ENCODE measurements around the gene HEATR1.

DNA sequence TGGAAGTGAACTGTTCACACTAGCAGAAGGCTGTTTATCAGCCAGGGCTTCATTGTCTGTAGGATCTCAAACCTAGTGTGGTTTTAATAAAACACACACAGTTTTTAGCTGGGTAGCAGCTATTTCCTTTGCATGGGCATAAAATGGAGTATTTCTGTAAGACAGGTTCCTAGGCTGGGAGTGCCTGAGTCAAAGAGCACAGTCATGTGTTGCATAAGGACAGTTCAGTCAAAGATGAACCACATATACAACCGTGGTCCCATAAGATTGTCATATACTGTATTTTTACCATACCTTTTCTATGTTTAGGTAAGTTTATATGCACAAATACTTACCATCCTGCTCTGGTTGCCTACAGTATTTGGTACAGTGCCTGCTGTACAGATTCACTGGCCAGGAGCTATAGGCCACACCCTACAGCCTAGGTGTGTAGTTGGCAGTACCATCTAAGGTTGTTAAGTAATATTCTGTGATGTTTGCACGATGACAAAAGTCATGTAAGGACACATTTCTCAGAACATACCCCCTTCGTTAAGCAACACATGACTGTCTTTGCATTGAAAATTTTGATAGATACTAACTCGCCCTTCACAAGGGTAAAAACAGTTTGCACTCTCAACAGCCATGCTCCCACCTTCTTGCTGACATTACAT lies 63.4 kb downstream of the HEATR1 start:
- TF ChIP-seq, protein P1, sequence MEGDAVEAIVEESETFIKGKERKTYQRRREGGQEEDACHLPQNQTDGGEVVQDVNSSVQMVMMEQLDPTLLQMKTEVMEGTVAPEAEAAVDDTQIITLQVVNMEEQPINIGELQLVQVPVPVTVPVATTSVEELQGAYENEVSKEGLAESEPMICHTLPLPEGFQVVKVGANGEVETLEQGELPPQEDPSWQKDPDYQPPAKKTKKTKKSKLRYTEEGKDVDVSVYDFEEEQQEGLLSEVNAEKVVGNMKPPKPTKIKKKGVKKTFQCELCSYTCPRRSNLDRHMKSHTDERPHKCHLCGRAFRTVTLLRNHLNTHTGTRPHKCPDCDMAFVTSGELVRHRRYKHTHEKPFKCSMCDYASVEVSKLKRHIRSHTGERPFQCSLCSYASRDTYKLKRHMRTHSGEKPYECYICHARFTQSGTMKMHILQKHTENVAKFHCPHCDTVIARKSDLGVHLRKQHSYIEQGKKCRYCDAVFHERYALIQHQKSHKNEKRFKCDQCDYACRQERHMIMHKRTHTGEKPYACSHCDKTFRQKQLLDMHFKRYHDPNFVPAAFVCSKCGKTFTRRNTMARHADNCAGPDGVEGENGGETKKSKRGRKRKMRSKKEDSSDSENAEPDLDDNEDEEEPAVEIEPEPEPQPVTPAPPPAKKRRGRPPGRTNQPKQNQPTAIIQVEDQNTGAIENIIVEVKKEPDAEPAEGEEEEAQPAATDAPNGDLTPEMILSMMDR (IDR thresholded peaks at IDR 0.05 in 4 of 5, conservative IDR thresholded peaks at IDR 0.05 in 1 of 5), result no peak
- TF ChIP-seq POLR2A (IDR thresholded peaks at IDR 0.05), result no peak
